Stimulated activated CD8-positive, alpha-beta memory T cell treated with anti-CD3 and anti-CD28 coated beads, Interleukin-7, amount 100 ng/mL, for 4 hours (primary cell): ENCODE measurements around the gene FXYD7.

Experiments used
- DNase-seq, 2 donors: peaks; one replicate each; pipeline ENCODE4 v3.0.0-alpha.2; 2020; ENCODE audit warnings: low read depth in 2 of 2

Gene FXYD7

DNA sequence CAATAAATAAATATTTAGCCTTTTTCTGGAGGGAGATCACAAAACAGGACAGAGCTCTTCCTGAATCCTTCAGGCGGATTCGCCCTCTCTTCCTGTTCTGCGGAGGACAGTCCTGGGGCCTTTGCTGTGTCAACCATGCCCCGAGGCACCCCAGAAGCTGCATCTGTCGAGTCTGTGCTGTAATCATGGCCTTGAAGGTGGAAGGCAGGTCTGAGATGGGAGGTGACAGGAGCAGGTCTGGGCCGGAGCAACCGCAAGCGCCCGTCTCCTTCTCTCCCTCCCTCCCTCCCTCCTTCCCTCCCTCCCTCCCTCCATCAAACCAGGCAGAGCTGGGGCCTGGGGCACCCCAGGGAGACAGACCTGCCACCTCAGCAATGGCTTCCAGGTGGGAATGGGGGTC lies 32.1 kb upstream of the FXYD7 start:
- DNase-seq, result no peak

DNA sequence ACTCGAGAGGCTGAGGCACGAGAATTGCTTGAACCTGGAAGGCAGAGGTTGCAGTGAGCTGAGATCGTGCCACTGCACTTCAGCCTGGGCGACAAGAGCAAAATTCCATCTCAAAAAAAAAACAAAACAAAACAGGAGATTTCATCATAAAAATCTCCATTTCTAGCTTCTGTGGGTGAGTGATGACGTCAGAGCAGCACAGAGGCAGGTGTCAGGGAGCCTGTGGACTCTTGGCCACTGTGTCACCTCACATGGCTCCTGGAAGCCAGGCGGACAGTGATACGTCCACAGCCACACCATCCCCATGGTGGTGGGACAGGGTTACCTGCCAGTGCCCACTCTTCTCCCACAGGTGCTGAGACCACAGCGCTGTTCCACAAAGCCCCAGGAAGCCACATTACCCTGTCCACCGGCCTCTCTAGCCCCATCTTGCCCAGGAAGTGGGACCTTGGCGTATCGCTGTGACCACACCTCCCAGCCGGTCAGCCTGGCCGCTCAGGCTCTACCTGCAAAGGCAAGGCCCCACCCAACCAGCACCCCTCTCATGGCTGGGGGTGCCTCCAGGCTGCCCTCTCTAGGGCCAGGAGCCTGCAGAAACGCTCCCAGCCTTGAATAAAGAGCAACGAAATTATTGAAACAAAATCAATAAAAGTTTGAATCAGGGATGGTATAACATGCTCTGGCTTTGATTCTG lies 29.9 kb upstream of the FXYD7 start:
- no peak for DNase-seq

DNA sequence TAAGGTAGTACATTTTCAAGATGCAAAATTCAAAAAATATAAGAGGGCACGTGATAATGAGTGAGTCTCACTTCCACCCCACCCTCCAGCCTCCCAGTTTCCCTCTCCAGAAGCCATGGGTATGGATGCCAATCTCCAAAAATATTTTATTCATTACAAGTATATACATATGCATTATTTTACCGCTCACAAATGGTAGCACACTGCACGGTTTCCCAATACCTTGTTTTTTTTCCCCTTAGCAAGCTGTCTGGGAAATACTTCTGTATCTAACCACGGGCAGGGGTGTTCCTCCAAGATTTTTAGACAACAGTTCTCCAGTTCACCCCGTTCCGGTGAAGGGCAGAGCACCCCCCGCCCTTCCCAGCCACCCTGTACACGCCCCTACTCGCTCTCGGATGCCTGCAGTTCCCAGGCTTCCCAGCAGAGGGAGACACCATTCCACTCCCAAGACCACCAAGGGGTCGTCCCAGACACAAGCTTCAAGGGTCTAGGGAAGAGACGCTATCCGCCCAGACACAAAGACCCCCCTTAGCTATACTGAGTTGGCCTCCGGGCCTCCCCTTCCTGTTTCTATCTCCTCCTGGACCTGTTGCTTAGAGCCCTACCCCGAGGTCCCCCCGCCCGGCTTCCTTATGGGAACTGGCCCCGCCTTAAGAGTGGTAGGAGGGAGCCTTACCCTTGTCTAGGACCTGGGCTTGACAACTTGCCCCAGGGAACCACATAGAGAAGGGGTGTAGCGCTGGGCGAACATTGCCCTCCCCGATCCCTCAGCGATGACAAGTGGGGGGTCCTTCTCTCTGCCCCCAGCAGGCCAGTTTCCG lies 28.5 kb upstream of the FXYD7 start:
- DNase-seq, result peak; percentile 43

DNA sequence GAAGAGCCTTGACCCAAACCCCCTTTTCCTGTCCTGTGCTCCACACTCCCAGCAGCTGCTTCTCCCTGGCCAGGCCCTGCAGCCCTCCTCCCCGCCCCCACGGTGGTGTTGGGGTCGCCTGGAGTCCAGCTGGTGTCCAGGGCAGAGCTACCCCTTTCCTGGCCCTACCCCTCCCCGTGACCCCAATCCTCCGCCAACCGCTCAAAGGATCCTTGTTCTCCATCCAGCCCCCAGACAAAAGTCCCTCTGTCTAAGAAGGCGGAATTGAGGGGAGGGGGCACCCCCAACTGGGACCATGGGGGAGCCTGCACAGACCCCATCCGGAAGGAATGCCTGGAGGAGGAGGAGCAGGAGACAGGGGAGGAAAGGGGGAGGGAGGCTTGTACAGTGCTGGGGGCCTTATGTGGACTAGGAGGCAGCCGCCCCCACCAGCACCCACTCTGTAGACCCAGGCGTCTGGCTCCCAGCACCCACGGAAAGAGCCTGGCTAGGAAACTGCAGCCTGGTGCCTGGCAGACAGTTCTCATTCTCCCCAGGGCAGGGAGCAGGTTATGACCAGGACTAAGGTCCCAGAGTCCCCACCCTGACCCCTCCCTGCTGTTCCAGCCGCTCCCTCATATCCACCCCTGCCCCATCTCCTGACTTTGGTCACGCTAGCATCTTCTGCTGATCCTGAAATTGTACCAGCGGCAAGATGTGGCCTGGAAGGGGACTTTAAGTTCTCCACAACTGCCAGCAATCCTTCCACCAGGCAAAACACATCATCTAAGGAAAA lies 27.7 kb upstream of the FXYD7 start, which contains the start of gene FXYD3:
Gene FXYD3 (plus strand): TSS at position 647 of the 775 bp plus-strand sequence. CDS start 3,554 bp downstream, outside the sequence.
- DNase-seq, result no peak

DNA sequence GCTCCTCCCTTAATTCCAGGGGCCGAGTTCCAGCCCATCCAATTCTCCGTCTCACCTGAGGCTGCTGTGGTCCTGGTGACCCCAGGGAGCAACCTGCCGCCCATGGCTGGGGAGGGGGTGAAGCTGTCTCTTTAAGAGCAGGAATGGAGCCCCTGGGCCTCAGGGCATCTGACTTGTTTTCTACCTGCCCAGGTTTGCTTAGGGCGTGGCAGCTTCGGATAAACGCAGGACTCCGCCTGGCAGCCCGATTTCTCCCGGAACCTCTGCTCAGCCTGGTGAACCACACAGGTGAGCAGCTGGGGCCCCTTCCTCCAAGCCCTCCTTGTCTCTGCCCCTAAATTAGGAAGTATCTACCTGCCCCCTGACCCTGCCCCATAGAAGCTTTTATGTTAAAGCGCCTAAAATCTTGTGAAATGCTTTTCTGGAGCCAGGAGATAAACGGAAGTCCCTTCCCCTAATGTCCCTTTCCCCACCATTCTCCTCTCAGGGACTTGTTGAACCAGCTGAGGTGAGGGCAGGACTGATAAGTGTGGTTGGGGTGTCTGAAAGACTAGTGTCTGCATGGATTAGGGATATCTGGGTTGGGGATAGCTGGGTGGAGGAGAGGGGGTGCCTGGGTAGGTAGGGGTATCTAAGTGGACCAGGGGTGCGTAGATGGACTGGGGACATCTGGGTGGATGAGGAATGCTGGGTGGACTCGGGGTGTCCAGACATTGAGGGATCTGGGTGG lies 26.8 kb upstream of the FXYD7 start:
- DNase-seq, result no peak

DNA sequence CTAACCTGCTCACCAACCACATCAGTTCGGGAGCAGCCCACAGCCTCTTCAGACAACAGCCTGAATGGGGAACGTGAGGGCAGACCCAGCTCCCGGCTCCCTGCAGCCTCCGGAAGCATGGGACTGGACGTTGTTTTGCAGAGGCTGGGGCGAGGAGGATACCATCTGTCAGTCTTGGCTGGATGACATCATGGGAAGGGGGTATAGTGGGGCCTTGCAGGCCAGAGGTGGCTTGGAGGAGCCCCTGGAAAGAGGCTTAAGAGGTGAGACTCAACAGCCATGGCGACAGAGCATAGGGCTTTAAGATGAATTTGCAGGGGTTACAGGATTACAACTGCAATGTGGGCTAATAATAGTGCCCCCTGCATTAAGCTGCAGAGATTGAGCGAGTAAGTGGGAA lies 25.9 kb upstream of the FXYD7 start:
- no peak for DNase-seq

DNA sequence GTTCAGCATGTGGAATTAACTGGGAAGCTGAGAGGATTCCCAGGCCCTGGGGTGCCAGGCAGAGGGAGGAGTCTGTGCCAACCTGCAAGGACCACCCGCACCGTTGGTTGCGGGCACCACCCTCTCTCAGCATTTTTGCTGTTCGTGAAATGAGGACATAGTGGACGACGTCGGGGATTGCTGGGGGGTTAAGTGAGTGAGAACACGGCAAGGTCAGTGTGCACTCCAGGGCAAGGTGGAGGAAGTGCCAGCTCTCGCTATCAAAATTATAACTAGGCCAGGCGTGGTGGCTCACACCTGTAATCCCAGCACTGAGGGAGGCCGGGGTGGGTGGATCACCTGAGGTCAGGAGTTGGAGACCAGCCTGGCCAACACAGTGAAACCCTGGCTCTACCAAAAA lies 25.3 kb upstream of the FXYD7 start:
- DNase-seq, result no peak

DNA sequence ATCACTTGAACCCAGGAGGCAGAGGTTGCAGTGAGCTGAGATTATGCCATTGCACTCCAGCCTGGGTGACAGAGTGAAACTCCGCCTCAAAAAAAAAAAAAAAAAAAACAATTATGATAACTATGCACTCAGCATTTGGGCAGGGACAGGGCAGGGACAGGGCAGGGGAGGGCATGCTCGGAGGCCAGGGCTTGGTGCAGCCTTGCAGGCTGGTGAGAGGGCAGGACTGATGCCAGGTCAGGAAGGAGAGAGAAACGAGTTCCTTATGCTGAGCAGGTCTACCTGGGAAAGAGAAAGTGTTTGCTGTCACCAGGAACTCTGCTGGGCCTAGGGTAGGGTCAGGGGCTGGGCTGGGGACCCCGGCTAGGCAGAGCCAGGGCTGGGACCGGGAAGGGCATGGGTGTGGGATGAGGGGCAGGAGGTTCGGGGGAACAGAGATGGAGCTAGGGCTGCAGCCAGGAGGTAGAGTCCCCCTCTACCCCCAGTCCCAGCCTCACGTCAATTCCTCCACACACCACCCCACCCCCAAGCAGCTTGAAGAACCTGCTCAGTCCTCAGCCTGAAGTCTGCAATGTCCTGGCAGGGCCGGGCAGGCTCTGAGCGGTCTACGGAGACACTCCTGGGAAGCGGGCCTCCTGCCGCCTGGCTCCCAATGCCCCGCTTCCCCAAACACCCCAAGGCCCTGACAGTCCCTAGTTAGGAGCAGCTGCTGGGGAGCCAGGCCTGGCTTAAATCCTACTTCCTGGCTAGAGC lies 24.6 kb upstream of the FXYD7 start:
- no peak for DNase-seq

DNA sequence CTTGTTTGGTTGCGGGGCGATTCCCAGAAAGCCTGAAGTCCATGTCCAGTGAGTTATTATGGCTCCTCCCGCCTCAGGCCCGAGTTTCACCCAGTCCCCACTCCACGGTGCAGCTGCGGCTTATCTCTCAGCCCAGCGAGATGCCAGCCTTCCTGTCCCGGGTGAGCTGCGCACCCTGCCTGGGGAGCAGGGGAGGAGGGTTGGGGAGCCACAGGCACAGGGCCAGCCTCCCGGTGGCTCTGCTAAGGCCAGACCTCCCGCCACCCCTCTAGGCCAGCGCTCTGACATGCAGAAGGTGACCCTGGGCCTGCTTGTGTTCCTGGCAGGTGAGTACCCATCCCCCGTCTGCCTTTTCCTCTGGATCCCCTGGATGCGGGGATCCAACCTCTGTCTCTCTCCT lies 24.0 kb upstream of the FXYD7 start:
- no peak for DNase-seq

DNA sequence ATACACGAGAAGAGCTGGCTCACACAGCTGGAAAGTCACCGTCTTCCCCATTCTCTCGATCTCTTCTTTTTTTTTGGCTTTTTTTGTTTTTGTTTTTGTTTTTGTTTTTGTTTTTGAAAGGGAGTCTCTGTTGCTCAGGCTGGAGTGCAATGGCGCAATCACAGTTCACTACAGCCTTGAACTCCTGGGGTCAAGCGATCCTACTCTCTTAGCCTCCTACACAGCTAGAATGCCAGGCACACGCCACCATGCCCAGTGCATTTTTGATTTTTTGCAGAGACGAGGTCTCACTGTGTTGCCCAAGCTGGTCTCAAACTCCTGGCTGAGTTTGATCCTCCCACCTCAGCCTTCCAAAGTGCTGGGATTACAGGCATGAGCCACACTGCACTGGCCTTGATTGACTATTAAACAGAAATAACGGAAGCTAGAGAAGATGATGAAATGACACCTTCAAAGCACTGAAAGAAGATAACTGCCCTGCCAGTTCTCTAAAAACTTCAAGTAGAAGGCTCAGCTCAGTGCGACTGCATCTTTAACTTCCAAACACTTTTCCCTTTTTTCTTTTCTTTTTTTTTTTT lies 23.4 kb upstream of the FXYD7 start:
- no peak for DNase-seq

DNA sequence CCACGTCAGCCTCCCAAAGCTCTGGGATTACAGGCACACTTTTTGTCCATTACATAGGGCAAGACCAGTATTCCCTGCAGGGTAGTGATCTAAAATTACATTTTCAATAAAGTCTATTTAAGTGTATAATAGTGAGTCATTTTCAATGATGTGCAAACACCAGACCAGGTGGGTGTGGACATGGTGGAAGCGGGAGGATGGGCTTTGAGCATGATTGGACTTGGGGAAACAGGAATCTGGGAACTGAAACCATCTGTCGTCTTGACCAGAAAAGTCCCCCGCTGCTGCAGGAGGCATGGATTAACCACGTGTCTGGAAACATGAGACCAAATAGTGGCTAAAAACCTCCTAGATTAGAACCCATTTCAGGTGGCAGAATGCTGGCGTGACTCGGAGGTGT lies 22.6 kb upstream of the FXYD7 start:
- no peak for DNase-seq

DNA sequence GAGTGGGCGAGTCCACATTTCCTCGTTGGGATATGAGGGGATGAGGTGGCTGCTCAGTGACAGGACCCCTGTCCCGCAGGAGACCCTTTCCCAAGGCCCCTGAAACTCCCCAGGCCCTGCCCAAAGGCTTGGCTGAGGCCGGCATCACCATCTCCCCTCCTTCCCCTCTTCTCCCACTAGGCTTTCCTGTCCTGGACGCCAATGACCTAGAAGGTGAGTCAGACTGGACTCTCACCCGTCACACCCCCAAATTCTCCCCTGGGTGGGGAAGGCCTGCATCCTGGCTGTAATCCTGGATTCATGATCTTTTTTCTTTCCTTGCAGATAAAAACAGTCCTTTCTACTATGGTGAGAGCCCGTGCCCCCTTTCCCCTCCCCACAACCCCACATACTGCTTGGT lies 22.2 kb upstream of the FXYD7 start:
- DNase-seq, result no peak

DNA sequence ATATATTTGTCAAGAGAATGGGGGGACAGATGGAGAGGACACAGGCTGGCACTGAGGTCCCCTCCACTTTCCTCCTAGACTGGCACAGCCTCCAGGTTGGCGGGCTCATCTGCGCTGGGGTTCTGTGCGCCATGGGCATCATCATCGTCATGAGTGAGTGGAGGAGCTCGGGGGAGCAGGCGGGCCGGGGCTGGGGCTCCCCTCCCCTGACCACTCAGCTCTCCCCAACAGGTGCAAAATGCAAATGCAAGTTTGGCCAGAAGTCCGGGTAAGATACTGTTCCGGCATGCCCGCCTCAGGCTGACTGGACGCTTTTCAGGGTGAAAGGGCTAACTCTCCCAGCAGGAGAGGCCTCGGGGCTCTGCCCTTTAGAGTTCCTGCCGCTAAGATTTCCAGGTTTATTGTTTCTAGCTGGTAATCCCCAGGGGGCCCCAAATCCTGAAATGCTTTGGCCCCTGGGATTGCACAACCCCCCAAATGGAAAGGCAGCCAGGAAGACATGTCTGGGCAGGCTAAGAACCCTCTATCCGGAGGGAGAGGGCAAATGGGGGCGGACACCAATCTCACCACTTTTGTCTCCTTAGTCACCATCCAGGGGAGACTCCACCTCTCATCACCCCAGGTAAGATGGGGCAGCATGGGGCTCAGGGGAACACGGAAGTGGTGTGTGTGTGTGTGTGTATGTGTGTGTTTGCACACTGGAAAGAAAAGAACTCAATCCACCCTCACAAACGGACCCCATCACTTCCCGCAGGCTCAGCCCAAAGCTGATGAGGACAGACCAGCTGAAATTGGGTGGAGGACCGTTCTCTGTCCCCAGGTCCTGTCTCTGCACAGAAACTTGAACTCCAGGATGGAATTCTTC lies 20.1 kb upstream of the FXYD7 start:
- DNase-seq, result no peak

DNA sequence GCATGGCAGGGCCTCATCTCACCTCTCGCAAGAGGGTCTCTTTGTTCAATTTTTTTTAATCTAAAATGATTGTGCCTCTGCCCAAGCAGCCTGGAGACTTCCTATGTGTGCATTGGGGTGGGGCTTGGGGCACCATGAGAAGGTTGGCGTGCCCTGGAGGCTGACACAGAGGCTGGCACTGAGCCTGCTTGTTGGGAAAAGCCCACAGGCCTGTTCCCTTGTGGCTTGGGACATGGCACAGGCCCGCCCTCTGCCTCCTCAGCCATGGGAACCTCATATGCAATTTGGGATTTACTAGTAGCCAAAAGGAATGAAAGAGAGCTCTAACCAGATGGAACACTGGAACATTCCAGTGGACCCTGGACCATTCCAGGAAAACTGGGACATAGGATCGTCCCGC lies 19.5 kb upstream of the FXYD7 start:
- no peak for DNase-seq

DNA sequence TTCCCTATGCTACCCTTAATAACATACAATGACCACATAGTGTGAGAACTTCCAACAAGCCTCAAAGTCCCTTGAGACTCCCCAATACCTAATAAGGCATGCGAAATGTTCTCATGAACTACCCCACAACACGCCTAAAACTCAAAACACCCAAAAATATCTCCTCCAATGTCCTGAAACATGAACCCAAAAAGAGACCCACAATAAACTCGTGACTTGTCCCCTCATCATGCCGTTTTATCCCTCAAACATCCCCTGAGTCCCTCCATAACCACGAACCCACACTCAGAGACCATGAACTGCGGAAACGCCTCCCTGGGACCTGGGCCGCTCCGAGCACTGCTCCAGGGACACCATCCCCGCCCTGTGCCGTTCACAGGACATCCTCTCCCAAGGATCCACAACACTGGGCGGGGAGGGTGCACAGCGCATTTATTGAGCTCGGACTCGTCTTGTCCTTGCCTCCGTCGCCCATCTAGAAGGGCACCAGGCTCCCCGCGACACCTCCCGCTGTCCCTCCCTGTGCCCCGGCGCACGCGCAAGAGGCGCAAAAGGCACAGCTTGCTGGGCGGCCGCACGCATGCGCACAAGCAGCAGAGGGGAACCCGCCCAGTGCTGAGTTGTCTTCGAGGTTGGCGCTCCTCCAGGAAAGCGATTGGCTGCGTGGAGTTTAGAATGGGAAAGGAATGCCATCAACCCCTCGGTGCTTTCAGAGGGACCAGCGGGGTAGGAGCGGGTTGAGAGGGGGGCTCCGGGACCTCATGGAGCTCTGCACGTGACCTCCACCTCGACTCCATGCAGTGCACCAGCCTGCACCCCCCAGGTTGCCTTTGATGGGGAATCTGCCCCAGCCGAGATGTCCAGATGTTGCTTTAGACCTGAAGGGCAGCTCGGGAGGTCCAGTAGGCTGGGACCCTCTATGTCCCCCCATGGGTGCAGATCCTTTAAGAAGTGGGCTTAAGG lies 18.7 kb upstream of the FXYD7 start:
- peak; percentile 72 to 80 for DNase-seq

DNA sequence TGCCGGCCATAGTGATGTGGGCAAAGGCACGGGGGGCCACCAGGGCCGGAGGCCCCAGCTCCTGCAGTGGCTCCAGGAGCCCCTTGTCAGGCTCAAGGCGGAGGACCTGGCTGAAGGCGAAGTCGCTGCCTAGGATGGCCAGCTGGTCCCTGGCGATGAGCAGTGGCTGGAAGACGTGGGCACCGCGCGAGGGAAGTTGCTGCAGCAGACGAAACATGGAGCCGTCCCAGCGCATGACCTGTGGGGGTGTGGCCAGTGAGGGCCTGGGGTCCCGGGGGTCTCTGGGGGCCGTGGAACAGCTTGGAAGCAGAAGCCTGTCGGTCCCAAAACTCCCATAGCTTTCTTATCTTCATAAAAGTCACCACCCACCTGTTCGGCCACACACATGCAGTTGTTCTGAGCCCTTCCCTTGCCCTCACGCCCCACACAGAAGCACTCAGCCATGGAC lies 17.8 kb upstream of the FXYD7 start:
- DNase-seq, result no peak

DNA sequence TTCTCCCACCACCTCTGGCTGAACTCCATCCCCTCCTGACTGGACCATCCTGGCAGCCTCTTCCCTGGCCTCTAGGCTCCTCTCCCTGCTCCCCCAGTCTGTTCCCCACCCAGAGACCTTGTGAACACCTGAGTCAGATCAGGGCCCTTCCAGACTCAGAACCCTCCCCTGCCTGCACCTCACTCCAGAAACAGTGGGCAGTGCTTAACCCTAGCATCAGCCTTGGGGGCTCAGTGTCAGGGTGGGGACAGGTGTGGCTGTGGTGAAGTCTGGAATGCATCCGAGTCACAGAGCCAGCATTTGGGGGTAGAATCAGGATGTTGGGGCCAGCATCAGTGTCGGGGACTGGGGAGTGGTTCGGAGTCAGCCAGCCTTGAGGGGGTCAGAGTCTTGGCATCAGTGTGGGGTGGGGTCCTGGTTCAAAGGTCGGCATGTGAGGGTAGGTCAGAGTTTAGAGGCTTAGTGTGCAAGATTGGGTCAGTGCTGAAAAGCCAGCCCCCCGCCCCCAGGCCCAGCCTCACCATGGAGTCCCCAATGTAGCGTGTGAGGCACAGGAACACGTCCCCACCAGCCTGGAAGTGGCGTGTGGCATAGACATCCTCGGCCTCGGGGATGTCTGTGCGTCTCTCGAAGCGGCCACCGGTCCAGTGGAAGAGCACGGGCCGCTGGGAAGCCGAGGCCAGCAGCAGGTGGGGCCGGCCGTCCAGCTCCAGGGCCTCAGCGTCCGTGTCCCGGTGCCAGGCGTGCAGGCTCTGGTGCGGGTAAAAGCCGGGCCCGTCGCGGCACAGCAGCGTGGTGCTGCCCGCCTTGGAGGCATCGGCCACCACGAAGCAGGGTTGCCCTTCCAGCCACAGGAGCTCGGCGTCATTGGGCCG lies 17.1 kb upstream of the FXYD7 start:
- no peak for DNase-seq

DNA sequence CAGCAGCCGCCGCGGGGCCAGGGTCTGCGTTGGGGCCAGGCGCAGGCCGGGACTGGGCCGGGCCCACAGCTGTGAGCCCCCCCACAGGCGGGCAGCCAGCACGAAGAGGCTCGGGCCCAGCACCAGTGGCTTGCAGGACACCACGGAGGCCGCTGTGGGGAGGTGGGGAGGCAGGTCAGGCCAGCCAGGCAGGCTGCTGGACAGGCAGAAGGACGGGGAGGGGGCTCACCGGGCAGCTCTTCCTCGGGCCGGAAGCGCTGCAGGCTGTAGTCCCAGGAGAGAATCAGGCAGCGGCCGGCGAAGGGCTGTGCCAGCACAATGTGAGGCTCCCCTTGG lies 16.5 kb upstream of the FXYD7 start:
- DNase-seq, result no peak
